ENCODE measurements around the gene KIF2C.

Gene KIF2C

DNA sequence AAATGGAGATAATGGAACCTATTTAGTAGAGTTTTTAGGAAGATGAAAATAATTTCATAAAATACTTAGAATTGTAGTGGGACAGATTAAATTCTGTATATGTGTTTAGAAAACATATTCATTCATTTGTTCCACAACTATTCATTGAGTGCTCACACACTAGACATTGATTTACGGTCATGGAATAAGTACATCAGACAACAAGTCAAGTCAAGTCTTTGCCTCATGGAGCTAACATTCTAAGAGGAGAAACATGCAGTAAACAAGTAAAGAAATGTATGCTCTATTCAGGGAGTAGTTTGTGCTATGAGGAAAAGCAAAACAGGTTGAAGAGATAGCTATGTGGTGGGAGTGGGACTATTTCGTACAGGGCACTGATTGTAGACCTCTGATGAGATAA, 77.7 kb downstream of the KIF2C start:
- DNase-seq: no peak

Data from midbrain (tissue), 1 donor.